Measurements from ENCODE around the gene ETNK1. TPM values are rescaled to one million over a fixed set of nuclear protein-coding genes. Genes with fewer than 3 reads are reported as not detected.
"Not testable (repeated sequence)": the region's sequence is repeated elsewhere in the genome, so short reads cannot be mapped to it uniquely, and the experiment has no call there.

ETNK1 gene
- total RNA-seq, 2 experiments from 2014 or later = 23.7 to 88.1 TPM

- Histone ChIP-seq H2AFZ (ENCODE audit: low read length) (no peak overlapping the region), H3K79me2 (ENCODE audit: insufficient read depth, low read depth, low read length) (no peaks in the 10 kb centered on the region), H3K36me3 (ENCODE audit: insufficient read depth, low read length) (no peaks in the 10 kb centered on the region), H3K4me3 (ENCODE audit: low read depth, low read length, poor library complexity, severe bottlenecking) (no peak overlapping the region), H3K4me2 (ENCODE audit: low read length) (no peak overlapping the region), H3K9me3 (ENCODE audit: low read length) (no peaks in the 10 kb centered on the region), H4K20me1 (ENCODE audit: insufficient read depth, low read length) (no peaks in the 10 kb centered on the region), H3K4me1 (ENCODE audit: insufficient read depth, low read length, poor library complexity, severe bottlenecking) (no peaks in the 10 kb centered on the region), H3K9me2 (ENCODE audit: insufficient read depth, low read length) (no peaks in the 10 kb centered on the region), H3K27ac (ENCODE audit: low read depth, low read length, poor library complexity, severe bottlenecking) (no peak overlapping the region)
- no TSS peak for BruUV-seq (replicated peaks)
- intact Hi-C loops (cut with micrococcal nuclease; ENCODE audit: unreplicated experiment) = no loop called here
- POLR2A ChIA-PET = no interaction called here
- CTCF ChIA-PET (ENCODE audit: unreplicated experiment) = no interaction called here
- TF ChIP-seq EZH2phosphoT487 (IDR thresholded peaks at IDR 0.05; ENCODE audit: borderline replicate concordance, low read depth, low read length) = no peak
- TF ChIP-seq CTCF (conservative IDR thresholded peaks at IDR 0.05; ENCODE audit: low read length) = no peak
- no peak for DNase-seq (ENCODE audit: low spot score)
Observed at GRCh38 chr12:22698576-22698975, 73.6 kb downstream of the ETNK1 start.

- H2AFZ ChIP-seq (ENCODE audit: low read length); H3K9me2 ChIP-seq (ENCODE audit: insufficient read depth, low read length); CTCF ChIA-PET (ENCODE audit: unreplicated experiment); DNase-seq (ENCODE audit: low spot score); intact Hi-C loops (cut with micrococcal nuclease; ENCODE audit: unreplicated experiment); H3K4me2 ChIP-seq (ENCODE audit: low read length); H3K36me3 ChIP-seq (ENCODE audit: insufficient read depth, low read length); H3K9me3 ChIP-seq (ENCODE audit: low read length); BruUV-seq (replicated peaks); H3K4me3 ChIP-seq (ENCODE audit: low read depth, low read length, poor library complexity, severe bottlenecking); H3K79me2 ChIP-seq (ENCODE audit: insufficient read depth, low read depth, low read length); POLR2A ChIA-PET; H4K20me1 ChIP-seq (ENCODE audit: insufficient read depth, low read length); H3K4me1 ChIP-seq (ENCODE audit: insufficient read depth, low read length, poor library complexity, severe bottlenecking); H3K27ac ChIP-seq (ENCODE audit: low read depth, low read length, poor library complexity, severe bottlenecking): not testable (repeated sequence)
Observed at GRCh38 chr12:22699705-22700104, 74.7 kb downstream of the ETNK1 start.

GRCh38 chr12:22700106-22700505 is 75.1 kb downstream of the ETNK1 start:
- POLR2A ChIA-PET = no interaction called here
- Histone ChIP-seq H3K27ac (ENCODE audit: low read depth, low read length, poor library complexity, severe bottlenecking) (no peak overlapping the region), H3K4me1 (ENCODE audit: insufficient read depth, low read length, poor library complexity, severe bottlenecking) (no peaks in the 10 kb centered on the region), H3K36me3 (ENCODE audit: insufficient read depth, low read length) (no peaks in the 10 kb centered on the region), H4K20me1 (ENCODE audit: insufficient read depth, low read length) (no peaks in the 10 kb centered on the region), H2AFZ (ENCODE audit: low read length) (no peak overlapping the region), H3K79me2 (ENCODE audit: insufficient read depth, low read depth, low read length) (no peaks in the 10 kb centered on the region), H3K4me3 (ENCODE audit: low read depth, low read length, poor library complexity, severe bottlenecking) (no peak overlapping the region), H3K9me3 (ENCODE audit: low read length) (no peaks in the 10 kb centered on the region), H3K9me2 (ENCODE audit: insufficient read depth, low read length) (no peaks in the 10 kb centered on the region), H3K4me2 (ENCODE audit: low read length) (no peak overlapping the region)
- CTCF ChIA-PET (ENCODE audit: unreplicated experiment) = no interaction called here
- no TSS peak for BruUV-seq (replicated peaks)
- intact Hi-C loops (cut with micrococcal nuclease; ENCODE audit: unreplicated experiment) = no loop called here
- DNase-seq (ENCODE audit: low spot score) = no peak
- TF ChIP-seq EZH2phosphoT487 (IDR thresholded peaks at IDR 0.05; ENCODE audit: borderline replicate concordance, low read depth, low read length) (no peak), CTCF (conservative IDR thresholded peaks at IDR 0.05; ENCODE audit: low read length) (no peak)

GRCh38 chr12:22701216-22701809 is 76.3 kb downstream of the ETNK1 start:
- CTCF ChIA-PET (ENCODE audit: unreplicated experiment); BruUV-seq (replicated peaks); H2AFZ ChIP-seq (ENCODE audit: low read length); H4K20me1 ChIP-seq (ENCODE audit: insufficient read depth, low read length); POLR2A ChIA-PET; H3K4me1 ChIP-seq (ENCODE audit: insufficient read depth, low read length, poor library complexity, severe bottlenecking); H3K79me2 ChIP-seq (ENCODE audit: insufficient read depth, low read depth, low read length); H3K36me3 ChIP-seq (ENCODE audit: insufficient read depth, low read length); DNase-seq (ENCODE audit: low spot score); H3K27ac ChIP-seq (ENCODE audit: low read depth, low read length, poor library complexity, severe bottlenecking); H3K4me3 ChIP-seq (ENCODE audit: low read depth, low read length, poor library complexity, severe bottlenecking); intact Hi-C loops (cut with micrococcal nuclease; ENCODE audit: unreplicated experiment); H3K4me2 ChIP-seq (ENCODE audit: low read length); H3K9me2 ChIP-seq (ENCODE audit: insufficient read depth, low read length); H3K9me3 ChIP-seq (ENCODE audit: low read length): not testable (repeated sequence)

Data from OCI-LY7 (cell line).